ENCODE measurements around the gene CEP112. TPM values are rescaled to one million over a fixed set of nuclear protein-coding genes. Genes with fewer than 3 reads are reported as not detected.

CEP112 gene
- total and polyA plus RNA-seq, 2 of the 13 experiments (the other 11 are each of a cell fraction or from before 2014, with no cell fraction given) = 1.2 to 3.4 TPM

- TF ChIP-seq ZNF501 (CRISPR knock-in tag; IDR thresholded peaks at IDR 0.05) (no peak), TSC22D2 (CRISPR knock-in tag; IDR thresholded peaks at IDR 0.05; ENCODE audit: borderline replicate concordance) (0 out of 2 replicates have a peak, but pooled peaks have one; percentile 10), SUZ12 (IDR thresholded peaks at IDR 0.05; ENCODE audit: low read depth, low read length) (no peak), TFDP2 (CRISPR knock-in tag; IDR thresholded peaks at IDR 0.05) (no peak), MIER2 (CRISPR knock-in tag; IDR thresholded peaks at IDR 0.05) (no peak), ZNF292 (CRISPR knock-in tag; IDR thresholded peaks at IDR 0.05; ENCODE audit: borderline replicate concordance, low read depth) (no peak), TERF1 (CRISPR knock-in tag; IDR thresholded peaks at IDR 0.05) (no peak), IKZF4 (CRISPR knock-in tag; IDR thresholded peaks at IDR 0.05; ENCODE audit: borderline replicate concordance, low read depth, not compliant biosample characterization) (no peak), SNAPC2 (CRISPR knock-in tag; IDR thresholded peaks at IDR 0.05) (peak; percentile 5; the same call in 1 of the 2 replicates), ZSCAN25 (CRISPR knock-in tag; IDR thresholded peaks at IDR 0.05) (no peak), ZNF407 (CRISPR knock-in tag; IDR thresholded peaks at IDR 0.05; ENCODE audit: not compliant biosample characterization) (no peak), ZNF160 (CRISPR knock-in tag; IDR thresholded peaks at IDR 0.05) (no peak), IRF2 (CRISPR knock-in tag; IDR thresholded peaks at IDR 0.05) (0 out of 2 replicates have a peak, but pooled peaks have one; percentile 3)
These were observed 38.0 kb upstream of the CEP112 start (continued) for GRCh38 chr17:66229783-66230538.

Data from HepG2 (cell line).